Neural progenitor cell (in vitro differentiated cells): Measurements from ENCODE around the gene PILRA.

Source experiments
- CTCF ChIP-seq: fragments of 200-600 bp; sonication (generic); IDR thresholded peaks from 2 replicates; pipeline ENCODE4 v1.5.1; 2017; ENCODE audit warnings: antibody characterized with exemption, mild to moderate bottlenecking
- EZH2 ChIP-seq: fragments of 200-600 bp; sonication (generic); IDR thresholded peaks from 2 replicates; pipeline ENCODE4 v1.6.1; 2017; ENCODE audit warnings: antibody characterized with exemption, mild to moderate bottlenecking, moderate library complexity
- EZH2phosphoT487 ChIP-seq: fragments of 200-600 bp; sonication (generic); IDR thresholded peaks from 2 replicates; pipeline ENCODE4 v1.6.1; 2017; ENCODE audit warnings: antibody characterized with exemption

GRCh38 chr7:100437150-100438100, 64.1 kb downstream of the PILRA start:
- TF ChIP-seq CTCF (no peak), EZH2 (no peak), EZH2phosphoT487 (no peak)
